HG03097 (cell line): ENCODE results near the gene FAM107B.

Source experiments
- ATAC-seq: cut with Tn5 transposase; IDR thresholded peaks from one replicate; pipeline ENCODE4 v1.9.1; 2021; ENCODE audit not compliant: unreplicated experiment, low FRiP score

FAM107B gene

GRCh38 chr10:14523286-14523685, 251.4 kb downstream of the FAM107B start:
- no peak for ATAC-seq

- no peak for ATAC-seq
Observed at GRCh38 chr10:14519785-14520184, 254.9 kb downstream of the FAM107B start.

DNA sequence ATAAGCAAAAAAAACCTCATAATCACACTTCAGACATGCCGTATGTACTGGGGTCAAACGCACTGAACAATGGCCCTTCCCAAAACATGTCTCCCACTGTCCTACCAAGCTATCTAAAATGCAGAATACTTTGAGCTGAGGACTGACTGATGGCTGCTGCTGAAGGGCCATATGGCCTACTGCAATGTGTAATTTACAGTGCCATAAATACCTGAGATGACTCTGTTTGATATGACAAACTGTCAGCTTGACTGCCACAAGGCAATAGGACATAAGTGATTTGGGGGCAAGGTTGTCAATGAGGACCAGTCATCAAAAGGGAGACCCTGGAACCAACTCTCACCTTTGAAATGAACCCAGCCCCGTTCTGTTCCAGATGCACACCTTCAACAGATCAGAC, 256.5 kb downstream of the FAM107B start:
- no peak for ATAC-seq

DNA sequence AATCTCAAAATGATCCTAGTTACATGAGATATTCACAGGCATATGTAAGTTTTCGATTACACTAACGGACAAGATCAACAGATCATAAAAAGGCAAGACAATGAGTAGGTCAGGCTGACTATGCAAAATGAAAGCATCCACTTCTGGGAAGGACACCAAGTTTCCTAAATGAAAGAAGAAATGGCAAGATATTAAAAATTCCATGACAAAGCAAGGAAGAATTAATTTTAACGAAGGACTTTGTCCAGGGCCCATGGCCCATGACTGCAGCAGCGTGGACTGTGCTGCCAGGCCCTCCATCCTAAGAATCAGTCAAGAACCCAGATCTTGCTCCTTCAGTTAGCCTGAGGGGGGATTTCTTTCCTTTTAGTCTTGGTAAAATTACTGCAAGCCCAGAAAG, 261.6 kb downstream of the FAM107B start:
- no peak for ATAC-seq

GRCh38 chr10:14510346-14510745, 264.4 kb downstream of the FAM107B start:
- no peak for ATAC-seq

- no peak for ATAC-seq
Observed at GRCh38 chr10:14508725-14509124, 266.0 kb downstream of the FAM107B start.

GRCh38 chr10:14507781-14508180, 266.9 kb downstream of the FAM107B start:
- ATAC-seq: no peak

DNA sequence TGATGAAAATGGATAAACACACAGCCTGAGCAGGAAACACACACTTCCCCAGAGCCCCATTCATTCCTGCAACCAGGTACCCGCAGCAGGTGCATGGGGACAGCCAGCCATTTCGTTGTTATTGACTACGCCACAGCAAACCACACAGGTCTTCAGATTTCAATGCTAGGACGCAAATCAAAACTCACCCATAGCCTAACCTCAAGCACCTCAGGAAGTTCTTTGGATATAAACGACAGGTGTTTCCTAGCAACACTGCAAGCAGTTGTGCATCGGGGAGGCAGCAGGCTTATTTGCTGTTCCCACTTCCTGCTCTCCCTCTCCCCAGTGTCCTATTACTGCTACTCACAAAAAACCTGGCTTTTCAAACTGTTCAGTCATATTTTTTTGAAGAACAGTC, 267.5 kb downstream of the FAM107B start:
- peak; percentile 64 for ATAC-seq

GRCh38 chr10:14502431-14502830, 272.3 kb downstream of the FAM107B start:
- no peak for ATAC-seq

GRCh38 chr10:14500172-14500765, 274.4 kb downstream of the FAM107B start:
- no peak for ATAC-seq

- no peak for ATAC-seq
Observed at GRCh38 chr10:14499601-14499904, 275.1 kb downstream of the FAM107B start.

- ATAC-seq: no peak
Observed at GRCh38 chr10:14498326-14498725, 276.4 kb downstream of the FAM107B start.

DNA sequence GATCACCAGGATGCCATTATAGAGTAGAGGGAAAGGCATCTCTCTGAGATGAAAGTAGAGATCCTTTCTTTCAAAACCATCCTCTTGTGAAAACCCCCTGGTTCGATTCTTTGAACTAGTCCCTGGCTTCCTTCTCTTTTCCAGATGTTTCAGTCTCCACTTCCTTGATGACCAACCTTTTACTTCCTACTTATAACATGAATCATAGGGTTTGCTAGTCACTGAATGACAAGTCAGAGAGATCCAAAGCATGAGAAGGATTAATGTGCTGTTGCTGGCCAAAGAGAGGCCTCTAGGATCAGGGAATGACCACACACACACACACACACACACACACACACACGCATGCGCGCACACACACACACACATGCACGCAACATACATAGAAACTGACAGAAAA, 282.9 kb downstream of the FAM107B start:
- ATAC-seq: no peak

- ATAC-seq: no peak
Observed at GRCh38 chr10:14489522-14490177, 285.0 kb downstream of the FAM107B start.

- ATAC-seq: no peak
Observed at GRCh38 chr10:14487488-14487883, 287.2 kb downstream of the FAM107B start.

DNA sequence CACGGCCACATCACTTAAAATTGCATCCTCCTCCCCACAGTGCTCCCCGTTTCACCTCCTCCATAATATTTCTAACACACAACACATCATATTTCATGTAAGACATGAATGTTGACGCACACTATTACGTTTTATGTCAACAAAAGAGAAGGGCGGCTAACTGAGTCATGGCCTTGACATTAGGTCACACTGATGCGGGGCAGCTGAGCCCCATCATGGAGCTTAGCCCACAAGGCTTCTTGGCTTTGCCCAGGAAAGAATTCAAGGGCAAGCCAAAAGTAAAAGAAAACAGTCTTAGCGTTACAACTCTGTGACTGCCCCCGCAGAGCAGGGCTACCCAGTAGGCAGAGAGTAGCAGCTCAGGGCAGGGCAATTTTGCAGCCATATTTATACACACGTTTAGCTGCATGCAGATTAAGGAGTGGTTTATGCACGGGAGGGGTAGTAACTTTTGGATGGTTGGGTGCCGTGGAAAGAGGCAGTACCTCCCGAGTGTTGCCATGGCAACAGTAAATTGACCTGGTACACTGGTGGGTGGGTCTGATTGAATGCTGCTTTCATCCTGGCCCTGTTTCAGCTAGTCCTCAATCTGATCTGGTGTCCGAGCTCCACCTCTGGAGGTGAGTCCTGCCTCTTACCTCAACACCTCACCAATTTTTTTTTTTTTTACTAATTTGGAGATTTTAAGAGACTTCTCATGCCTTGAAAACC, 287.8 kb downstream of the FAM107B start:
- no peak for ATAC-seq

DNA sequence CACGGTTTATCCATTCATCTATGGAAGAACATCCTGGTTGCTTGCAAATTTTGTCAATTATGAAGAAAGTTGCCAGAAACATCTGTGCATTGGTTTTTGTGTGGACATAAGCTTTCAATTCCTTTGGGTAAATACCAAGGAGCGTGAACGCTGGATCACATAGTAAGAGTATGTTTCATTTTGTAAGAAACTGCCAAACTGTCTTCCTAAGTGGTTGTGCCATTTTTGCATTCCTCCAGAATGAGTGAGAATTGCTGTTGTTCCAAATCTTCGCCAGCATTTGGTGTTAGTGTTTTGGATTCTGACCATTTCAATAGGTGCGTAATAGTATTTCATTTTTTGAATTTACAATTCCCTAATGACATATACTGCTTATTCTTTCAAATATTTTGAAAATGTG, 288.7 kb downstream of the FAM107B start:
- no peak for ATAC-seq

DNA sequence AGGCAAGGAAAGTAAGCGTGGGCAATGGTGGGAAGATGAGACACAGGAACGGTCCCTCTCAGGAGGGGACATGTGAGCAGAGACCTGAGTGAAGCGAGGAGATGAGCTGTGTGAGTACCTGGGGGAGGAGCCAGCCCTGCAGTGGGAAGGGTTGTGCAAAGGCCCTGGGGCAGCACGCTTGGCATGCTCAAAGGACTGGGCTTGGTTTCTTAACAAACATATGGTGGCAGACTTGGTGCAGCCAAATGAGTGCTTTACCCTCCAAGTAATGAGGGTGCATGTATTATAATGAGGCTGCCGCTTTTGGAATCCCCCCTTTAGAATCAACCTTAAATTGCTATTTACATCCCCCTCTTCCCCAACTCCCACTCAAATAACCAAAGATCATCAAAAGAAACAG, 291.3 kb downstream of the FAM107B start:
- no peak for ATAC-seq

DNA sequence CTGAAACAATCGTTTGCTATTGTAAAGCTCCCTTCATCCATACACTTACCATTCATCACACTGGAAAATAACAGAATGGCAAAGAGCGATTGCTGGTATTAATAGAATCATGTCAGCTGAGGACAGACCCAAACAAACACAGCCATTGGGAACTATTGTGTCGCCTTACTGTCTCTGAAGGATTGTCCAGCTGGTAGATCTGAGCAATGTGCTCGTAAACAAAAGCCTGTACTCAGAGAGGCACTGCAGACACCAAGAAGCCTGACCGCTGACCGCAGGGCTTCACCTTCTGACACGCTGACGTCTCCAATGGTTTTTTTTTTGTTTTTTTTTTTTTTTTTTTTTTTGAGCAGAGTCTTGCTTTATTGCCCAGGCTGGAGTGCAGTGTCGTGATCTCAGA, 292.9 kb downstream of the FAM107B start:
- ATAC-seq: no peak

DNA sequence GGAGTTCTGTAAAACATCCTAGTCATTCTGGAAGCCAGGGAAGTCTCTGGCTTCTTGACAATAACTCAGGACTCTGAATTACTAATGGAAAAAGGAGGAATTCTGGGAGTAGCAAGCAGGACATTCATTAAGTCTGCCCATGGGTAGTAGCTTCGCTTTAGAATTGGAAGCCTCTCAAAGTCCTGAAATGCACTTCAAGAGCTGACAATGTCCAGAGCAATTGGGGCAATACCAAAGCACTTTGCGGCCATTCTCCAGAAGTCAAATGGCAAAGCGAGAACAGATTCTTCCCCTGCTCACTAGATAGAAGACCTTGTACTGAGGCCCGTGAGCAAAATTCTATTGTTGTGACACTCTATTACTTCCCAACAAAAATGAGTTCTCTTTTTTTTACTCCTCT, 293.7 kb downstream of the FAM107B start:
- no peak for ATAC-seq

DNA sequence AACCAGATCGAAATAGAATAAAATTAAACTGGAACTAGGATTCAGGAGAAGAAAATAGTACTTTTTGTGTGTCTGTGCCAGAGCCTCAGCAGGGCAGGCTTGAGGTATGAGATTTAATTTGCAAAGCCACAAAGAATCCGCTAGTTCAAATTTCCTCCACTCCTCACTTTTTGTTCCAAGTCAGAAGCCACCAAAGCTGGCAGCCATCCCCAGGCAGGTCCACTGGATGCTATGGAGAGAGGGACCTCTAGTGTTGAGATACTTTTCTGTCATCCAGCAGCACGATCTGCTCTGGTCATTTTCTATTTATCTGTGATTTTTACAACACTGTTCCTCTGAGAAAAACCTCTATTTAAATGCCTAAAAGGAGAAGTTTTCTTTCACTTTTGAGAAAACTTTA, 296.1 kb downstream of the FAM107B start:
- ATAC-seq: no peak

- no peak for ATAC-seq
Observed at GRCh38 chr10:14478201-14478600, 296.5 kb downstream of the FAM107B start.
